Measurements from ENCODE around the gene LAMA4.

LAMA4 gene

GRCh38 chr6:112253841-112254816 lies at the start of gene LAMA4:
Gene LAMA4 (minus strand): TSS chr6:112254567. CDS start chr6:112254150, 417 bp downstream.
- no peak for DNase-seq

- no peak for DNase-seq
Measured at GRCh38 chr6:112302142-112302705, 47.9 kb upstream of the LAMA4 start.

GRCh38 chr6:112300896-112301295 lies 46.5 kb upstream of the LAMA4 start:
- no peak for DNase-seq

DNA sequence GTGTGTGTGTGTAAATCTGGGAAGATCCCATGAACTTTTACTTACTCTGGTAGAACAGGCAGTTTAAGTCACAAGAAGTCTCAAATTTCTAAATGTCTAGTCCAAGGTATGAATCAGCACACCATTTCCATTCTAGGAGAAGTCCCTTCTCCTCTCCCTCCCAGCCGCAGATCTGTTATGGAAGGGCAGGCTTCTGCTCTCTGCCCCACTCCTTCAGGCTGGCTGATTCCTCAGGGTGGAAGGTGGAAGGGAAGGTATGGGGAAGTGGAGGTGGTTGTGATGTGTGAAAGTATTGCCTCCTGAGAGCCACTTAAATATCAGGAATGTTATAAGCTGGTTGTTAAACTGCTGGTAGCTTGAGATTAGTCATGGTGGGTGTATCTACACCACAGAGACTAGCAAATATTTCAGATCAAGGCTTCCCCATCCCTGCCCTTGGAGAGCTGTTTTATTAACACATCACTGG lies 44.5 kb upstream of the LAMA4 start:
- no peak for DNase-seq

DNA sequence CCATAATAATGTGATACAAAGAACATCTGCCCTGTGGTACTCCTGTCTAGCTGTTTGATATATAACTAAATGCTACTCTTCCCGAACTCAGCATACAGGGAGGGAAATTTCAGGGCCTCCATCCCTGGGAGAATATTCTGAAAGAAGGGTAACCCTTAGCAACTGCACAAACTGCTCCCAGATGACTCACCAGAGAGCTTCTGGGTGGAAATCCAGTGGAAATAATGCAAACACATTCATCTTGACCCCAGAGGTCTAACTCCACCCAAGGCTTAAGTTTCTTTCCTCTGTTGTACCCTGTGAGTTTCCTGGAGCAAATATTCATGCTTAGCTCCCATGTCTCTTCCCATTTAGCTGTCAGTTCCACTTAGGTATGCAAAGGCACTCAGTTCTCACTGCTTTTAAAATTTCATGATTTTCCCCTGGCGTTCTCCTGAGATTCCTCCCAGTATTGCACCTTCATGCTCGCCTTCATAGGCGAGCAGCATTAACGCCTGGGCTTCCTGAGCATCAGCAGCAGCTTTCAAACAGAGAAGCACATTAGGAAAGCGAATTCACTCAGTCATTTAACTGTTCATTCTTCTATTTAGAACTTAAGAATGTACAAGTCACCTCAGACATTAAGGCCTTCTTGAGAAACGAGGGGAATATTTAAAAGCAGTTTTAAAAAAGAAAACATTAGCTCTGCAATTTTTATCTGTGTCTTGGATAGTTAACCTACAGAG lies 43.8 kb upstream of the LAMA4 start:
- no peak for DNase-seq

DNA sequence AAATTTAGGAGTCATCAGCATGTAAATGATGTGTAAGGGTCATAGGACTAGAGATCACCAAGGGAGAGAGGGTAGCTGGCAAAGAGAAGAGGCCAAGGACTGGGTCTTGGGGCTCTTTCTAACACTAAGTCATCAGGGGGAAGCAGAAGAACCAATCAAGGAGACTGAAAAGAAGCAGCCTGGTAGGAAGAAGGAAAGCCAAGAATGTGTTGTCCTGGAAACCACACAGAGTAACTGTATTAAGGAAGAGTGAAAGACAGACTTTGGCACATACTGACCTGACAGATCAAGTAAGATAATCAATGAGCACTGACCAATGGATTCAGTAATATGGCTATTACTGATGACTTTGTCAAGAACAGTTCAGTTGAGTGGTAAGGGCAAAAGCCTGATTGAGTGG lies 42.3 kb upstream of the LAMA4 start:
- DNase-seq = no peak

DNA sequence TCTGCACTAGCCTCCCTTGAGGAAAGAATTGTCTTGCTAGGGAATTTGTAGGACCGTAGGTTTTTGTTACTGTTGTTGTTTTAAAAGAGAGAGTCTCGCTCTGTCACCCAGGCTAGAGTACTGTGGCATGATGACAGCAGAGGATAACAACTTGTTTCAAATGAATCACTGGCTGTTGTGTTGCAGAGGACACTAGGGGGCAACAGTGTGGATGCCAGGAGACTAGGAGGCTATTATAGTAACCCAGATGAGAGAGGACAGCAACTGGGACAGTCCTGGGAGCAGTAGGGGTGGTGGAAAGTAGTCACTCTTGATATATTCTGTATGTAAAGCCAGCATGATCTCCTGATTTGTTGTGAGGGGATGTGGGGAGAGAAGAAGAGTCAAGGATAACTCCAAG lies 41.8 kb upstream of the LAMA4 start:
- no peak for DNase-seq

DNA sequence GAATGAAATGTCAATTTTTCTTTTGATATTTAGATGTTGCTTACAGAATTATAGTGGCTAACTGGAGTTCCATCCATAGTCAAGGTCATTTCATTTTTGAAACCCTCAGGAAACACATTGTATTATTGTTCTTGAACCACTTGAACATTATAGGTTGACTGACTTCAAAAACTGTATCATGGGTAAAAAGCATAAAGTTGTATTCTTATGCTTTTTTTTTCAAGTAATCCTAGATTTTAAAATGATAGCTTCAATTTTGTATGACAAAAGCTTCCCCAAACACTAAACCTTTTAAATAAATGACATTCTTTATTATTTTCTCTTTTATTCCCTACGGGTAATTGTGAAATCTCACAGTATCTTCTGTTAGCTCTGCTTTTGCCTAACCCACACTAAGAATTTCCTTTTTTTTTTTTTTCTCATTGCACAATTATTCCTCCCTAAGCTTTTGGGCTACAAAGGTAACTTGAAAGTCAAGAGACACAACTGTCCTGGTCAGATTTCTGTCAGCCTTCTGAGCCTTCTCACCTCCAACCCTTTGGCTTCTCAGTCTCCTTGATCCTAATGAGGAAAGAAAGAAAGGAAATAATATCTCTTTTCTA lies 36.9 kb upstream of the LAMA4 start:
- DNase-seq = no peak

DNA sequence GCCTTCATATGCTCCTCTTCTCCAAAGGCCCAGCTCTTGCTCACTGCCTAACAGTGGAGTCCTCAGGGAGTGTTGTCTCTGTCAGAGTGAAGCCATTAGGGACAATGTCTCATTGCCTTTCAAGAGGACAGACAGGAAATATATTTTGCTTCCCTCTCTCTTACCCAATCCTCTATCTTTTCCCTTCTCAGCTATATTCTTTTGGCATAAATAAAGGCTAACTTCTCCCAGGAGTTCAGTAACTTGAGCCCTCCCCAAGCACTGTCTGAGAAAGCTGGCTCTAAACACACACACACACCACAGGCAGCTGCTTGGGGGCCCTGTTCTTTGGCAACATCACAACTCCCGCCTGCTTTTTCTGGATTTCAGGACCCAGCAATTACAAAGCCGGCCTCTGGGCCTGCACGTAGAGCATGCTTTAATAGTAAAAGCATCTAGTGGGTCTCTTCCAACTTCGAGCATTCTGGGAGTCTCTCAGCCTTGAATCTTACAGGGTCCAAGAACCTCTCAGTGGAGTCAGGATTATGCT lies 34.7 kb upstream of the LAMA4 start:
- no peak for DNase-seq

GRCh38 chr6:112288475-112288874 lies 34.1 kb upstream of the LAMA4 start:
- no peak for DNase-seq

DNA sequence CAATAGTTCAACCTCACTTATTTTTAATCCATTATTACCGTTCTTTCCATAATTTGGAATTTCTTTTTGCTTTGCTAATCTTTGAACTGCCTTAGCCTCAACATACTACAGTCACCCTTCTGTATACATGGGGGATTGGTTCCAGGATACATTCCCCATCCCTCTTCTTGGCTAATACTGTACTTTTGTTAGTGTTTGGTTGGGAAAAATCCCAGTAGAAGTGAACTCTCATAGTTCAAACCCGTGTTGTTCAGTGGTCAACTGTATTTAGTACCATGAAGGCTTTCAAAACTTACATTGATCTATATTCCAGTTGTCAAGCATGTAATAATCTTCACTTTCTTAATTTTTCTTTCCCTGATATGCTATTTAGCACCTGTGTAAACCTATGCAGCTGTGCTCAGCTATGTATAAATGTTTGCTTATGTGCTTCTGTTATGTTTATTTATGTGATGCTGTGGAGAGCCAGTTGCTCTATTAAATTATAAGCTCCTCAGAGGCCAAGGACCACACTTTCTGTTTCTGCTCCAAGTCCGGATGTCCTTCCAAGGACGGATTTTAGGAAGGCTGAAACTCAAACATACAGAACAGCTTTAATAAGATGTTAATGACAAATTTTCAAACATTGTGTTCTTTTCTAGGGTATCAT lies 33.3 kb upstream of the LAMA4 start:
- DNase-seq = no peak

DNA sequence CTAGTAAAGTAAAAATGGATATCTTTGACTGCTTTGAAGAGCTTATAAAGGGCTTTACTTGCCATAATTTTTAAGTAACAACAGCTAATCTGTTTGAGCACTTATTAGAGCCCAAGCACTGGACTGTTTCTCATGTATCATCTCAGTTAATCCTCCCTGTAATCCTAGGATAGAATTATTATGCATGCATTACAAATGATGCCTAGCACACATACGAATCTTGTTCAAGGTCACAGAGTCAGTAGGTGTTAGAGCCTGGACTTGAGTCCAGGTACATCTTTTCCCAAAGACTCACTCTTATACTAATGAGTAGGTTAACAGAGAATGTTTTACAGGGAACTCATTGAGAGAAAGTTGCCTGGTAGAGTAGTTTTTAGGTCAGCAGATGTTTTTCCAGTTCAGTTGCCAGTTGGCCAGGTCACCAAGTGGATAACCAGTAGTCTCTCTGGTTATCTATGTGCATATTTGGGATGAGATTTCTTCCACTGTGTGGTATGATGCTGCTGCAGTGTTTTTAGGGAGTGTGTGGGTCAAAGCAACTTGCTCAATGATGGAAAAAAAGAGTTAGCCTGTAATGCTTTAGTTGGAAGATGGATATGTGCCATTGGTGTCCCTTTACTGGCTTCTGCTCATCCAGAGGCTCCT lies 32.3 kb upstream of the LAMA4 start:
- DNase-seq = no peak

DNA sequence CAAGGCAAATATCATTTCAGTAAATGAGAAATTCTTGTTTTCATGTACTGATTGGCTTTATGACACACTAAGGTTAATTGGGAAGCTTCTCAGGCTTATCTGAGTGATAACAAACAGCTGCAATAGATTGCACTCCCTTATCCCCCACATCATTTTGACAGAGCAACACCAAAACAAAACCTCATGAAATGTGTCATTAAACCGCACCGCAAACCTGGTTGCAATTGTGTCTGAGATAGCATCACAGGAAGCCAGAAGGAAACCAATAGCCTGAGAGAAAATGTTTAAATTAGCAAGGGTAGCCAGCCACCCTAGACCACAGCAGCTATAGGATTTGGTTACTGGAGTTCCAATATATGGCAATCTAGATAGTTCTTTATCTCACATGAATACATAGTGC lies 31.6 kb upstream of the LAMA4 start:
- peak; percentile 47 for DNase-seq

DNA sequence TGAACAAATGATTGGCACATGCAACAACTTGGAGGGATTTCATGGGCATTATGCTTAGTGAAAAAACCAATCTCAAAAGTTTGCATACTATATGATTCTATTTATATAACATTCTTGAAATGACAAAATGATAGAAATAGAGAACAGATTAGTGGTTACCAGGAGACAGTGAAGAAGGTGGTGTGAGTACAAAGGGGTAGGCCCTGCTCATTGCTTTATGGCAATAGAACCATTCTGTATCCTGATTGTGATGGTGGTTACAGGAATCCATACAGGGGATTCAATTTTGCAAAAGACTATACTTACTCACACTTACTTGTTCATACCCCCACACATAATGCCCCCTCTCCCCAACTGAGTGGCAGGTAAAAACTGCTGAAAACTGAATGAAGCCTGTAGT lies 30.2 kb upstream of the LAMA4 start:
- DNase-seq = no peak

DNA sequence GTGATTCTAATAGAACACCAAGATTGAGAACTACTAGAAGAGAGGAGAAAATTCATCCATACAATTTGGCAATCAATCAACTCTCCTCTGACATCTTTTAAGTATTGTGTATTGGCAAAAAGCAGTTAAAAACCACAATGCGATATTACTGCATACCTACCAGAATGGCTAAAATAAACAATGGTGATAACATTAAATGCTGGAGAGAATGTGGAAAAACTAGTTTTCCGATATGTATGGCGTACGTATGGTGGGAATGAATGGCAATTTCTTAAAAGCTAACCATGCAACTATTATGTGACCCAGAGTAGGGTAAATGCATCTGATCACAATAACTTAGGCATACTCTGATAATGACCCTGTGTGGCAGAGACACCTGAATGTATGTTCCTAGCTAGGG lies 29.3 kb upstream of the LAMA4 start:
- DNase-seq = no peak

GRCh38 chr6:112281821-112282615 lies 27.7 kb upstream of the LAMA4 start:
- DNase-seq = no peak

- no peak for DNase-seq
Measured at GRCh38 chr6:112279031-112279935, 24.9 kb upstream of the LAMA4 start.

DNA sequence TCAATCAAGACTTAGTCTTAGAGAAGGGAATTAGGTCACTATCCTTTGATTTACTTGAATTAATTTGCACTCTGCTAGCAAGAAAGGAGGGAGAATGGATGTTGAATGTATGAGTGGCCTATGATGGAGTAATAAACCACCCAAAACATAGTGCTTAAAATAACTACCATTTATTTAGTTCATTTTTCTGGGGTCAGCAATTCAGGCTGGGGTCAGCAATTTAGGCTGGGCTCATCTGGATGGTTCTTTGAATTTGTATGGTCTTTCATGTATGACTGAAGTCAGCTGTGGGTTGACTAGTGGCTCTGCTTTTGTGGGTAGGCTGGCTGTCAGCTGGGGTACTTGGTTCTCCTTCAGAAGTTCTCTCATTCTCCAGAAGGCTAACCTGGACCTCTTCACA lies 21.0 kb upstream of the LAMA4 start:
- DNase-seq = no peak

DNA sequence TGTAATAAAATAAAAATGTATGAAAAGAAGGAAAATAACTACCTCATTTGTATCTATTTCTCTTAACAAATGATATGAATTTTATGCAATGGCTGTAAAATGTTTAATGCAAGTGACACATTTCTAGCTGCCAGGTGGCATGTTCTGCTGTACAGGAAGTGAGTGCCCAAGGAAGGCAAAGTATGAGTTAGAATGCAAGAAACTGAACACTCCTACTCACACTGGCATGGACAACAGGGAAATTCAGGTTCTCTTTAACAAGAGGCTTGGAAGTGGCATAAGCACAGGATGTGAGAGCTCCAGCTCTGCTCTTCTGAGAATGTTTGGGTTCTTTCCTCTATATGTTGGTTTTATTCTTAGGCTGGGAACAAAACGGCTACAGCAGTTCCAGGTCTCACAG lies 20.4 kb upstream of the LAMA4 start:
- no peak for DNase-seq

GRCh38 chr6:112272799-112273198 lies 18.4 kb upstream of the LAMA4 start:
- no peak for DNase-seq
